Neural cell (in vitro differentiated cells): ENCODE data around the gene OVCA2. TPM values are rescaled to one million over a fixed set of nuclear protein-coding genes. Genes with fewer than 3 reads are reported as not detected.

Experiments used
- H2AFZ ChIP-seq: fragments of 200-600, 300-800 bp; sonication (generic), shearing (Covaris generic); 2 replicates; pipeline ENCODE4 v1.6.0; 2014; ENCODE audit warnings: low read depth, mild to moderate bottlenecking, antibody characterized with exemption, low read length, moderate library complexity
- H3F3A ChIP-seq: fragments of 200-600 bp; shearing (Covaris generic); 2 replicates; pipeline ENCODE4 v1.6.1; 2016; ENCODE audit warnings: mild to moderate bottlenecking, moderate library complexity, mixed read lengths, antibody characterized with exemption, low read length; ENCODE audit not compliant: insufficient read depth, poor library complexity, severe bottlenecking
- H3K27ac ChIP-seq: fragments of 200-600, 300-800 bp; sonication (generic), shearing (Covaris generic); 2 replicates; pipeline ENCODE4 v1.5.1; 2014; ENCODE audit warnings: mild to moderate bottlenecking, low read length, moderate library complexity
- H3K27me3 ChIP-seq: fragments of 300-800, 200-600 bp; sonication (generic), shearing (Covaris generic); 2 replicates; pipeline ENCODE4 v1.6.0; 2014; ENCODE audit warnings: mild to moderate bottlenecking, low read depth, low read length, moderate library complexity; ENCODE audit not compliant: insufficient read depth
- H3K36me3 ChIP-seq: fragments of 300-800, 200-600 bp; sonication (generic), shearing (Covaris generic); 2 replicates; pipeline ENCODE4 v1.5.1; 2014; ENCODE audit warnings: mild to moderate bottlenecking, antibody characterized with exemption, low read length, moderate library complexity; ENCODE audit not compliant: insufficient read depth
- H3K4me2 ChIP-seq: fragments of 300-800, 200-600 bp; sonication (generic), shearing (Covaris generic); 2 replicates; pipeline ENCODE4 v1.6.0; 2014; ENCODE audit warnings: mild to moderate bottlenecking, low read length
- H3K4me3 ChIP-seq: fragments of 300-800, 200-600 bp; sonication (generic), shearing (Covaris generic); 2 replicates; pipeline ENCODE4 v1.5.1; 2014; ENCODE audit warnings: mild to moderate bottlenecking, low read length, moderate library complexity
- H3K79me2 ChIP-seq: fragments of 200-600 bp; shearing (Covaris generic); replicated peaks from 2 replicates; pipeline ENCODE4 v1.6.0; 2014; ENCODE audit warnings: mild to moderate bottlenecking, low read length, moderate library complexity; ENCODE audit not compliant: insufficient read depth
- H3K9ac ChIP-seq: fragments of 300-800, 200-600 bp; sonication (generic), shearing (Covaris generic); 2 replicates; pipeline ENCODE4 v1.6.1; 2016; ENCODE audit warnings: mild to moderate bottlenecking, low read length, mixed read lengths
- H3K9me2 ChIP-seq: fragments of 200-600 bp; shearing (Covaris generic); 2 replicates; pipeline ENCODE4 v1.6.1; 2016; ENCODE audit warnings: mild to moderate bottlenecking, low read length, mixed read lengths; ENCODE audit not compliant: insufficient read depth
- H3K9me3 ChIP-seq: fragments of 200-600, 300-800 bp; sonication (generic), shearing (Covaris generic); 2 replicates; pipeline ENCODE4 v1.6.1; 2016; ENCODE audit warnings: mild to moderate bottlenecking, mixed run types, low read length, moderate library complexity, mixed read lengths
- H4K20me1 ChIP-seq: fragments of 200-600 bp; shearing (Covaris generic); 2 replicates; pipeline ENCODE4 v1.6.1; 2016; ENCODE audit warnings: mild to moderate bottlenecking, mixed run types; ENCODE audit not compliant: insufficient read depth
- EP300 ChIP-seq: fragments of 450-650 bp; conservative IDR thresholded peaks from 2 replicates; pipeline ENCODE4 v1.6.1; 2014; ENCODE audit warnings: antibody characterized with exemption, mild to moderate bottlenecking, moderate library complexity; ENCODE audit not compliant: poor library complexity, severe bottlenecking
- EZH2 ChIP-seq: fragments of 200-600, 300-800 bp; shearing (Covaris generic), sonication (generic); IDR thresholded peaks from 2 replicates; pipeline ENCODE4 v1.6.1; 2014; ENCODE audit warnings: antibody characterized with exemption, low read length, borderline replicate concordance, mild to moderate bottlenecking; ENCODE audit not compliant: insufficient read depth, poor library complexity, severe bottlenecking
- MXI1 ChIP-seq: fragments of 450-650 bp; conservative IDR thresholded peaks from 2 replicates; pipeline ENCODE4 v1.6.1; 2014; ENCODE audit warnings: antibody characterized with exemption, mild to moderate bottlenecking; ENCODE audit not compliant: poor library complexity, severe bottlenecking
- POLR2AphosphoS5 ChIP-seq: IDR thresholded peaks from 2 replicates; pipeline ENCODE4 v1.6.1; 2012
- RAD21 ChIP-seq: fragments of 450-650 bp; conservative IDR thresholded peaks from 2 replicates; pipeline ENCODE4 v1.6.1; 2014; ENCODE audit warnings: antibody characterized with exemption, mild to moderate bottlenecking, moderate library complexity
- REST ChIP-seq: IDR thresholded peaks from 2 replicates; pipeline ENCODE4 v1.6.1; 2012; ENCODE audit warnings: borderline replicate concordance
- SMC3 ChIP-seq: fragments of 450-650 bp; conservative IDR thresholded peaks from 2 replicates; pipeline ENCODE4 v1.6.1; 2014; ENCODE audit warnings: antibody characterized with exemption, mild to moderate bottlenecking, moderate library complexity; ENCODE audit not compliant: poor library complexity
- TAF1 ChIP-seq: IDR thresholded peaks from 2 replicates; pipeline ENCODE4 v1.6.1; 2012; ENCODE audit warnings: low read depth
- polyA plus RNA-seq: library from polyadenylated mRNA; depleted of rRNA; stranded (reverse); fragments of >200 nt; gene quantifications from 2 replicates; pipeline ENCODE4 v1.2.3, GENCODE V29; 2014
- TF ChIP-seq, protein P1 (sequence below): fragments of 450-650 bp; IDR thresholded peaks from 2 replicates; pipeline ENCODE4 v1.5.1; 2014; ENCODE audit warnings: antibody characterized with exemption, mild to moderate bottlenecking, moderate library complexity; ENCODE audit not compliant: poor library complexity, severe bottlenecking

The OVCA2 gene
- polyA plus RNA-seq, 1 donor from 2014 or later: 54.4 TPM

DNA sequence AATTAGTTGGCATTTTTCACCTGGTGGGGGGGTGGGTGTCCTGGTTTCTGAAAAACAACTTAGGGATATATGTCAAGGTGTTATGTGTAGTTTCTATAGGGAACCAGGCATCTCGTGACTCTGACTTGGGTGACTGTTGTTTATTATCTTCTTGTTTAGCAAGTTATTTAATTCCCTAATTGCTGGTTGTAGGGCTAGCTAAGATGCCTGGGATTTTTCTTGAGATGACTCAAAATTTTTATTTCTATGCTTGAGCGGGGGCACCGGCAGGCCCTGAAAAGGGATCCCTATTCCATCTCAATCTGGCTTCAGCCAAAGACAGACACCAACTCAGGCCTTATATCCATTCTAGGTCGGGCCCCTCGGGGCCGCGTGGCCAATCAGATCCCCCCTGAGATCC is 8.7 kb upstream of the OVCA2 start:
- no peak overlapping the region for H3K4me2 ChIP-seq

GRCh38 chr17:2034157-2034556 is 7.7 kb upstream of the OVCA2 start:
- Histone ChIP-seq H3K4me3 (no peak overlapping the region), H4K20me1 (no peaks in the 10 kb centered on the region), H3K4me2 (no peak overlapping the region), H3K9me3 (no peaks in the 10 kb centered on the region), H3K36me3 (no peaks in the 10 kb centered on the region), H3K9ac (no peak overlapping the region), H3K79me2 (no peaks in the 10 kb centered on the region), H3F3A (no peaks in the 10 kb centered on the region), H3K9me2 (no peaks in the 10 kb centered on the region), H3K27ac (no peak overlapping the region), H3K27me3 (no peaks in the 10 kb centered on the region), H2AFZ (no peak overlapping the region)
- TF ChIP-seq EP300 (no peak), MXI1 (no peak), RAD21 (no peak), REST (no peak), POLR2AphosphoS5 (no peak), EZH2 (no peak), TAF1 (no peak)
- TF ChIP-seq, protein P1, sequence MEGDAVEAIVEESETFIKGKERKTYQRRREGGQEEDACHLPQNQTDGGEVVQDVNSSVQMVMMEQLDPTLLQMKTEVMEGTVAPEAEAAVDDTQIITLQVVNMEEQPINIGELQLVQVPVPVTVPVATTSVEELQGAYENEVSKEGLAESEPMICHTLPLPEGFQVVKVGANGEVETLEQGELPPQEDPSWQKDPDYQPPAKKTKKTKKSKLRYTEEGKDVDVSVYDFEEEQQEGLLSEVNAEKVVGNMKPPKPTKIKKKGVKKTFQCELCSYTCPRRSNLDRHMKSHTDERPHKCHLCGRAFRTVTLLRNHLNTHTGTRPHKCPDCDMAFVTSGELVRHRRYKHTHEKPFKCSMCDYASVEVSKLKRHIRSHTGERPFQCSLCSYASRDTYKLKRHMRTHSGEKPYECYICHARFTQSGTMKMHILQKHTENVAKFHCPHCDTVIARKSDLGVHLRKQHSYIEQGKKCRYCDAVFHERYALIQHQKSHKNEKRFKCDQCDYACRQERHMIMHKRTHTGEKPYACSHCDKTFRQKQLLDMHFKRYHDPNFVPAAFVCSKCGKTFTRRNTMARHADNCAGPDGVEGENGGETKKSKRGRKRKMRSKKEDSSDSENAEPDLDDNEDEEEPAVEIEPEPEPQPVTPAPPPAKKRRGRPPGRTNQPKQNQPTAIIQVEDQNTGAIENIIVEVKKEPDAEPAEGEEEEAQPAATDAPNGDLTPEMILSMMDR: no peak

More for the DNA sequence above, 8.7 kb upstream of the OVCA2 start:
- Histone ChIP-seq H3K79me2 (no peaks in the 10 kb centered on the region), H3K36me3 (no peaks in the 10 kb centered on the region), H3F3A (no peaks in the 10 kb centered on the region), H3K27me3 (no peaks in the 10 kb centered on the region), H4K20me1 (no peaks in the 10 kb centered on the region), H3K4me3 (no peak overlapping the region), H3K9ac (no peak overlapping the region), H2AFZ (no peak overlapping the region), H3K27ac (no peak overlapping the region), H3K9me3 (no peaks in the 10 kb centered on the region), H3K9me2 (no peaks in the 10 kb centered on the region)
- TF ChIP-seq SMC3 (no peak), REST (no peak), TAF1 (no peak), POLR2AphosphoS5 (no peak), EP300 (no peak), RAD21 (no peak), MXI1 (no peak), EZH2 (no peak)
- TF ChIP-seq, protein P1: no peak
